HUES6 (cell line): ENCODE measurements around the gene RPL41.

Experiments
- H3K27ac ChIP-seq: 2 replicates; pipeline ENCODE4 v1.7.0; 2013; ENCODE audit warnings: low read depth, mild to moderate bottlenecking, low read length, inconsistent platforms
- H3K27me3 ChIP-seq: 2 replicates; pipeline ENCODE4 v1.6.1; 2013; ENCODE audit warnings: low read length; ENCODE audit not compliant: control insufficient read depth, insufficient read depth
- H3K36me3 ChIP-seq: 2 replicates; pipeline ENCODE4 v1.6.1; 2013; ENCODE audit warnings: low read length; ENCODE audit not compliant: control insufficient read depth, insufficient read depth
- H3K4me1 ChIP-seq: 2 replicates; pipeline ENCODE4 v1.6.1; 2013; ENCODE audit warnings: low read length; ENCODE audit not compliant: control insufficient read depth, insufficient read depth
- H3K4me3 ChIP-seq: 2 replicates; pipeline ENCODE4 v1.5.1; 2013; ENCODE audit warnings: low read depth, low read length
- H3K9ac ChIP-seq: one replicate; pipeline ENCODE4 v1.6.1; 2013; ENCODE audit warnings: mild to moderate bottlenecking, low read length
- H3K9me3 ChIP-seq: 2 replicates; pipeline ENCODE4 v1.6.1; 2013; ENCODE audit warnings: low read depth, low read length; ENCODE audit not compliant: control insufficient read depth, insufficient read depth

RPL41 gene

DNA sequence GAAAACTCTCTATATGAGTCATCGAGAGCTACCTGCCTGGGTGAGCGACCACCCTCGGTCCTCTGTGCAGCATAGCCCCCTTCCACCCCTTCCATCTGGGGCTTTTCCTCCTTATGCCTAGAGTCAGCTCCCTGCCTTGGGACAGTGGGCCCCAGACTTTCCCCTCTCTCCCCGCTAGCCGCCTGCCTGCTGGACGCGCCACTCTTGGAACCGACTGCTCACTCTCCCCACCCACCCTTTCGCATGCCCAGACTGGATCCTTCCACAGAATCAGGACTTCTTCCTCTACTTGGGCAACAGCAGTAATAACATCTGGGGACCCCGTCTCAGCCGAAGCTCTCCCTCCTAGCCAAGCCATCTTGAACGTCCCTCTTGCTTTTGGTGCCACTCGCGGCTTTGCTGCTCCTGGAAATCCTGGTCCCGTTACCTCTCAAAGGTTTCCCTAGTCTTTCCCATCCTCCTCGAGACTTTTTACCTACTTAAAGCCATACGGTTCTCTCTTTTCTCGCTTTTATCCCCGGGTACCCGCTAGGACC lies 12.3 kb downstream of the RPL41 start:
- Histone ChIP-seq H3K4me3 (peak overlapping the region; percentile 98), H3K36me3 (peaks cover 34% of the 10 kb centered on the region), H3K4me1 (peaks cover 18% of the 10 kb centered on the region), H3K9me3 (no peaks in the 10 kb centered on the region), H3K27me3 (no peaks in the 10 kb centered on the region), H3K27ac (peak overlapping the region; percentile 91), H3K9ac (peak overlapping the region; percentile 92)

DNA sequence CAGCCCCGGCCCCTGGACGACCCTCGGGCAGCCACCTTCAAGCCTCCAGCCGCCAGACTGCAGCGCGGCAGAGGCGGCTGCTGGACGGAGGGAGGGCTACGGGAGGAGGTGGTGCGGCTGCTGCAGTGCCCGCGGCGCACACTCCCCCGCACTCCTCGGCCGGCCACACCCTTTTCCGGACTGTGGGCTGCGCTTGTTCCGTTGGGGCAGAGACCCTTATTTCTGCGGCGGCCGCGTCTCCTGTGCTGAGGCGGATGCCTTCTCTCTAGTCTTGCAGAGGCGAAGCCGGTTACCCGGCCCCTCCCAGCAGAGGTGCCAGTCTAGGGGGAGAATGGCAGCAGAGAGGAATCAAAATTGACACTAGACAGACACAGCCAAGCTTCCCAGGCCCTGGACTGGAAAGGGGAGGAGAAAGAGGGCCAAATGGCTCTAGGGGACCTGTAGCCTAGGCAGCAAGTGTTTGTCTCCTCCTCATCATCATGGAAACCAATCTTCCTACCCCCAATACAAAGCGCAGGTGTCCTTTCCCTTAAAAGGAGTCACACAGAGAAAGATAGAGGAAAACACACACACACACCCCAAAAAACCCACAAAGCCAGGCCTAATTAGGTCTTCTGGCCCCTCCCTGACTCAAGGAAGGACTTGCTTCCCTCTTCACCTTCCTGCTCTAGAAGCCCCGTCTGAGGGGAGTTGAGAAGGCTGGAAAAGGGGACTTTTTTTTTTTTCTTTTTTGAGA lies 12.9 kb downstream of the RPL41 start:
- peaks cover 18% of the 10 kb centered on the region for H3K4me1 ChIP-seq
- peak overlapping the region; percentile 98 for H3K4me3 ChIP-seq
- peaks cover 41% of the 10 kb centered on the region for H3K36me3 ChIP-seq
- H3K27ac ChIP-seq: no peak overlapping the region
- H3K27me3 ChIP-seq: no peaks in the 10 kb centered on the region
- no peaks in the 10 kb centered on the region for H3K9me3 ChIP-seq
- H3K9ac ChIP-seq: peak overlapping the region; percentile 92

DNA sequence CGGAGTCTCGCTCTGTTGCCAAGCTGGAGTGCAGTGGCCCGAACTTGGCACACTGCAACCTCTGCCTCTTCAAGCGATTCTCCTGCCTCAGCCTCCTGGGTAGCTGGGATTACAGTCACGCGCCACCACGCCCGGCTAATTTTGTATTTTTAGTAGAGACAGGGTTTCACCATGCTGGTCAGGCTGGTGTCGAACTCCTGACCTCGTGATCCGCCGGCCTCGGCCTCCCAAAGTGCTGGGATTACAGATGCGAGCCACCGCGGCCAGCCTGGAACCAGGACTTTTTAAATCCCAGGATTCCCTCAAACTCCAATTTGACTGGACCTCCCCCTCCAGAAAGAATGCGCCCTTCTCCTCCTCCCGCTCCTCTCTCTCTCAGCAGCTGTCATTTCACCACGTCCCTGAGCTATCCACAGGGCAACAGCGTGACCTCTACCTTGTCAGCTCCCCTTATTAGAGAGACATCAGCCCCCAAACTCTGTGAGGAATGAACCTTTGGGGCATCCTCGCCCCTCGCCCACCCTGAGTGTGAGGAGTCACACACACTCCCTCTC lies 13.6 kb downstream of the RPL41 start:
- H3K9me3 ChIP-seq: no peaks in the 10 kb centered on the region
- H3K27ac ChIP-seq: no peak overlapping the region

DNA sequence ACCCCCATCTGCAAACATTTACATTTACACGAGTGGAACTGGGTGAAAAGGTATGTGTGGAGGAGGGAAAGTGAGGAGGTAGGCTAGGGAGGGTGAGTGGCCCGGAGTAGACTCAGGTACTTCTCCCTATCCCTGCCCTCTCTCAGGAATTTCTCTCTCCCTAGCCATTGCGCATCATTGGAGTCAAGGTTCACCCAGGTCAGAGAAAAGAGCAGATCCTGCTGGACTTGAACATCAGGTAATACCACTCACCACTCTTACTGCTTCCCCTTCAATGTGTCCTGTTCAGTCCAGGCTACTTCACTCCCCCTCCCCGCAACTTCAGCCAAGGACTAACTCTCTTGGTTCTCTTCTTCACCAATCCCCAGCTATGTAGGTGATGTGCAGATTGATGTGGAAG lies 14.4 kb downstream of the RPL41 start:
- Histone ChIP-seq H3K9me3 (no peaks in the 10 kb centered on the region), H3K27me3 (no peaks in the 10 kb centered on the region), H3K27ac (no peak overlapping the region), H3K4me1 (peaks cover 18% of the 10 kb centered on the region), H3K9ac (no peak overlapping the region), H3K36me3 (peaks cover 50% of the 10 kb centered on the region), H3K4me3 (no peak overlapping the region)

More for the DNA sequence above, 13.6 kb downstream of the RPL41 start:
- Histone ChIP-seq H3K4me1 (peaks cover 18% of the 10 kb centered on the region), H3K9ac (no peak overlapping the region), H3K36me3 (peaks cover 47% of the 10 kb centered on the region), H3K4me3 (peak overlapping the region; percentile 98), H3K27me3 (no peaks in the 10 kb centered on the region)

DNA sequence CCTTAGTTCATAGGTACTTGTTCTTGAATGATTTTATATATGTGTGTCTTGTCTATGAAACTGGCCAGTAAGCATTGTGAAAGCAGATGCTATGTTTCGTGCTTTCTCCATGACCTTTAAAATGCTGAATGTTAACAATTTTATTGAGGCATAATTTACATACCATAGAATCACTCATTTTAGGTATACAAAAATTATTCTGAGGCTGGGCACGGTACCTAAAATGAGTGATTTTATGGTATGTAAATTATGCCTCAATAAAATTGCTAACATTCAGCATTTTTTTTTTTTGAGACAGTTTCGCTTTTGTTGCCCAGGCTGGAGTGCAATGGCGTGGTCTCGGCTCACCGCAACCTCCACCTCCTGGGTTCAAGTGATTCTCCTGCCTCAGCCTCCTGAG lies 18.5 kb downstream of the RPL41 start:
- Histone ChIP-seq H3K27me3 (no peaks in the 10 kb centered on the region), H3K9me3 (no peaks in the 10 kb centered on the region), H3K27ac (no peak overlapping the region), H3K4me1 (no peaks in the 10 kb centered on the region), H3K36me3 (peaks cover 88% of the 10 kb centered on the region), H3K4me3 (no peak overlapping the region), H3K9ac (no peak overlapping the region)

DNA sequence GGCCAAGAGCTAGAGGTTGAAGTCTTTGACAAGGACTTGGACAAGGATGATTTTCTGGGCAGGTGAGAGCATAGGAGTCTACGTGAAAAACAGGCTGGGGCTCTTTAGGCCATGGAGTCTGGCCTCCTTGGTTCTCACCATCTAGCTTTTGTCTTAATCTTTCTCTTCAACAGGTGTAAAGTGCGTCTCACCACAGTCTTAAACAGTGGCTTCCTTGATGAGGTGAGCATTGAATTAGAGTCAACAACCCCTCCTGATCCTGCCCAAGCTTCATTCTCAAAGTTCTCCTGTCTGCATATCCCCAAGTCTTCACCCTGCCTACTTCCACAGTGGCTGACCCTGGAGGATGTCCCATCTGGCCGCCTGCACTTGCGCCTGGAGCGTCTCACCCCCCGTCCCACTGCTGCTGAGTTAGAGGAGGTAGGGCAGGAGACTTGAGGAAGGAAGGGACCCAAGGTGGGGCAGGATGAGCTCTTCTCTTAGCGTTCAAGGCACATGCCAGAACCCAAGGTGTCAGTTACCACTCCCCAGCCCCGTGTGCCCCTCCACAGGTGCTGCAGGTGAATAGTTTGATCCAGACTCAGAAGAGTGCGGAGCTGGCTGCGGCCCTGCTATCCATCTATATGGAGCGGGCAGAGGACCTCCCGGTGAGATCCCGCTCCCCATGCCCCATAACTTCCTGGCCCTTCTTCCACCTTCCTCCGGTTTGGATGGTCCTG lies 21.6 kb downstream of the RPL41 start:
- no peak overlapping the region for H3K27ac ChIP-seq
- H3K27me3 ChIP-seq: no peaks in the 10 kb centered on the region
- no peak overlapping the region for H3K9ac ChIP-seq
- H3K36me3 ChIP-seq: peaks cover 86% of the 10 kb centered on the region
- no peaks in the 10 kb centered on the region for H3K4me1 ChIP-seq
- H3K4me3 ChIP-seq: no peak overlapping the region
- no peaks in the 10 kb centered on the region for H3K9me3 ChIP-seq

DNA sequence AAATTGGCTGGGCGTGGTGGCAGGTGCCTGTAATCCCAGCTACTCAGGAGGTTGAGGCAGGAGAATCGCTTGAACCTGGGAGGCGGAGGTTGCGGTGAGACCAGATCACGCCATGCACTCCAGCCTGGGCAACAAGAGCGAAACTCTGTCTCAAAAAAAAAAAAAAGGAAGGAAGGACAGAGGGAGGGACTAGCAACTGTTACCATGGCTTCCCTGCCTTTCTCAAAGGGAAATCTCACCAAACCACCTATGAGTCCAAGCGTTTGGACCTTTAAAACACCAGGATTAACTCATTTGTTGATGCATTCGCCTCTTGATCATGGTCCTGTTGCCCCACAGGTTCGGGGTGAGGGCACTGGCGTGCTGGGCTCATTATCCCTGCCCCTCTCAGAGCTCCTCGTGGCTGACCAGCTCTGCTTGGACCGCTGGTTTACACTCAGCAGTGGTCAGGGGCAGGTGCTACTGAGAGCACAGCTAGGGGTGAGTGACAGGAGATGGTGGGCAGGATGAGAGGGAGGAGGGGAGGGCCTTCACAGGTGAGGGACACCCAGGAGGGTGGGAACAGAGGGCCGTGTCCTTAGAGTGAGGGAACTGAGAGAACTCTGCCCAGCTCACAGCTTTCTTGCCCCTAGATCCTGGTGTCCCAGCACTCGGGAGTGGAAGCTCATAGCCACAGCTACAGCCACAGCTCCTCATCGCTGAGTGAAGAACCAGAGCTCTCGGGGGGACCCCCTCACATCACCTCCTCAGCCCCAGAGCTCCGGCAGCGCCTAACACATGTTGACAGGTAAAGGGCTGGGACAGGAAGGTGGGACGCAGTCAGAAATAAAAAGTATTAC lies 25.7 kb downstream of the RPL41 start:
- no peaks in the 10 kb centered on the region for H3K9me3 ChIP-seq
- no peak overlapping the region for H3K4me3 ChIP-seq
- no peak overlapping the region for H3K9ac ChIP-seq
- H3K4me1 ChIP-seq: no peaks in the 10 kb centered on the region
- no peak overlapping the region for H3K27ac ChIP-seq
- no peaks in the 10 kb centered on the region for H3K27me3 ChIP-seq
- peaks cover 75% of the 10 kb centered on the region for H3K36me3 ChIP-seq

DNA sequence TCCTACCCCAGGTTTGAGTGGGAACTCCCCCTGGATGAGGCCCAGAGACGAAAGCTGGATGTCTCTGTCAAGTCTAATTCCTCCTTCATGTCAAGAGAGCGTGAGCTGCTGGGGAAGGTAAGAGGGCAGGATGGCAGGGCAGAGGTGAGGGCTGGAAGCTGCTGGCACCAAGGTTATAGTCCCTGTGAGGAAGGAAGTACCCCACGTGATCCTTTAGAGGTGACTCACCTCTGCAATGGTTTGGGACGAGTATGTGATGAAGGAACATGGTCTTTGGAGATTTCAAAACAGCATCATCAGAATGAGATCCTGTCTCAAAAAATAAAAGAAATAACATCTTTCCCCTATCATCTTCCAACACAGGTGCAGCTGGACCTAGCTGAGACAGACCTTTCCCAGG lies 26.8 kb downstream of the RPL41 start:
- H3K9me3 ChIP-seq: no peaks in the 10 kb centered on the region
- H3K9ac ChIP-seq: no peak overlapping the region
- H3K27me3 ChIP-seq: no peaks in the 10 kb centered on the region
- peaks cover 64% of the 10 kb centered on the region for H3K36me3 ChIP-seq
- no peaks in the 10 kb centered on the region for H3K4me1 ChIP-seq
- no peak overlapping the region for H3K27ac ChIP-seq
- no peak overlapping the region for H3K4me3 ChIP-seq

DNA sequence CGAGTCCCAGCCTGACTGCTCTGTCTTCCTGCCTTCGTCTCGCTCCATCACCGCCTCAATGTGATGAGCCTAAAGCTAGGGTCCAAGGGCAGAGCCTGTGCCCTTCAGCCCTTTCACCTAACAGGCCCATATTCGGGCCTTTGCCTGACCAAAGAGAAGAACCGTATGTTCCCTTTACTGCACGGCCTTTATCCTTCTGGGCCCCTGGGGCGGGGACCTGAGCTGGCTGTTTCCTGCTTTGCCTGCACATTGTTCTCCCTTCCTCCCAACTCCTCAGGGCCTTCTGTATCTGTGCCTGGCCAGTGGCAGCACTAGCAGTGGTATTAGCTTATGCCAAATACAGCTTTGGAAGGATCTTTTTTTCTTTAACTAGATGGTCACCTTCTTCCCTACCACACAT lies 27.4 kb downstream of the RPL41 start:
- H3K9ac ChIP-seq: no peak overlapping the region

DNA sequence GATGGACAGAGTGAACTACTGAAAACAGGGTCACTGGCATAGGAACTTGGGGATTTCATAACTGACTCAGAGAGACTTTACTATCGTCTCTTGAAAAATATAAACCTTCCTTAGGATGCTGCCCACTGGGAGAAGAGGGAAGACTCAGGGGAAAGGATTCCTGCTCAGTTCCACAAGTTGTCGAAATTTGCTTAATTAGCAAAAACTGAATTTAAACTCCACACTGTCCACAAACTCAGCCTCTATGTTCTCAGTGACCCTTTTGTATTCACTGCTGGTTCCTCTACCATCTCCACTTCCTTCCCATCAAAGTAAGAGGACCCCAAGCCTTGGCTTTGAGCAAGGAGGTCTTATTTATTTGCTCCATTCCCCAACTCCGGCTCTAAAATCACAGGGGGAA lies 28.8 kb downstream of the RPL41 start:
- Histone ChIP-seq H3K27ac (no peak overlapping the region), H3K36me3 (peaks cover 46% of the 10 kb centered on the region), H3K9me3 (no peaks in the 10 kb centered on the region), H3K4me1 (no peaks in the 10 kb centered on the region), H3K9ac (no peak overlapping the region), H3K4me3 (no peak overlapping the region), H3K27me3 (no peaks in the 10 kb centered on the region)

More for the DNA sequence above, 27.4 kb downstream of the RPL41 start:
- Histone ChIP-seq H3K9me3 (no peaks in the 10 kb centered on the region), H3K36me3 (peaks cover 58% of the 10 kb centered on the region), H3K4me1 (no peaks in the 10 kb centered on the region), H3K27ac (no peak overlapping the region), H3K27me3 (no peaks in the 10 kb centered on the region), H3K4me3 (no peak overlapping the region)
